GM18526 (cell line): ENCODE measurements around the gene DUSP22.

ENCODE experiments used
- POLR2A ChIP-seq: IDR thresholded peaks from 3 replicates; pipeline ENCODE4 v1.6.1; 2011; ENCODE audit not compliant: insufficient read length; ENCODE audit errors: extremely low read depth

Gene DUSP22

DNA sequence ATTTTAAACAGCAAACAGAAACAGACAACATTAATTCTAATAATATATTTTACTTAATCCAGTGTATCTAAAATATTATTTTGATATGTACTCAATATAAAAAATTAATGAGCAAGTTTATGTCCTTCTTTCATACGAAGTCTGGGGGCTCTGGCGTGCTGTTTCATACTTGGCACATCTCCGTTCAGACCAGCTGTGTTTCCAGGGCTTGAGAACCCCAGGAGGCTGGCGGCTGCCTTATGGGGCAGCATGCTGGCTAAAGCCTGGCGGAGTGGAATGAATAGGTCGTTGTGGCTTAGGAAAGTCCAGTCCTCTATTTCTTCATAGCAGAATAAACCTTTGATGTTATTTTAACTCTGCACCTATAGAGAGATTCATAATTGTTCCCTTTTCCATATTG is 43.3 kb downstream of the DUSP22 start:
- no peak for TF ChIP-seq POLR2A

DNA sequence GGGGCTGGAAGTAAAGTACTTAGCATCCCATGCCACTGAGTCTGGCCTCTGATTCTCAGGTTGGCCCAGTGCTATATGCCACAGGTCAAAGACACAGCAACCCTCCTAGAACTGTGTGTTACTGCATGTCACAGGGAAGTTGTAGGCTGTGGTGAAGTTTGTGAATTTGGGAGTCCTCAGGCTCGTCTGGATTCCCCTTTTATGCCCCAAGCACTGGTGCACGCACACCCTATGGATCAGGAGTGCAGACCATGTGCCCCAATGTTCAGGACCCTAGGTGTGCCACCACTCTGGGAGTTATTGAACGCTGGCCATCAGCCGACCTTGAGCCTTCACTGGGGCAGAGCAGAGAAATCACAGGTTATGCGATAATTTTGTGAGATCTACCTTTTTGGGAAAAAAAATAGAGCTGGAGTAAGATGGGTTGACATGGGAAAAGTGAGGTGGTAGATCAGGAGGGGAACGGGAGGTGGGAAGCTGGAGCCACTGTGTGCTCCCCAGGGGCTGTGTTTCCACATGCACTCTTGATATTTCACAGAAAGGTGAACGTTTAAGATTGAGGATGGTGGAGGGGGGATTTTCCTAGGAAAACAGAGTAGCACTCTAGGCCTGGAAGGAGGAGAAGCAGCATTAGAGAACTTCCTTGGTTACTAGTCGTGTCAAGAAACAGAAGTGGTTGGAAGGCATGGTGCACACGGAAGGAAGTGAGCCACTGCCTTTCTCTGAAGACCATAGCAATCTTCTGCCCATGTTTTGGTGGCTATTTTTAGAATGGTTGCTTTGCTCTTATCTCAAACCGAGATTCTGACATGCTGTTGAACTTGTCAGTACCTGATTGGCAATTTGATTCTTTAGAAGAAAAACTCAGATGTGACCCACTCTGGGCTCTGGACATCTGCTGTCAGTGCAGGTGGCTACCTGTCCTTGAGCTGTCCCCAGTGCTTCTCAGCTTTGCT is 44.1 kb downstream of the DUSP22 start:
- TF ChIP-seq POLR2A: no peak

DNA sequence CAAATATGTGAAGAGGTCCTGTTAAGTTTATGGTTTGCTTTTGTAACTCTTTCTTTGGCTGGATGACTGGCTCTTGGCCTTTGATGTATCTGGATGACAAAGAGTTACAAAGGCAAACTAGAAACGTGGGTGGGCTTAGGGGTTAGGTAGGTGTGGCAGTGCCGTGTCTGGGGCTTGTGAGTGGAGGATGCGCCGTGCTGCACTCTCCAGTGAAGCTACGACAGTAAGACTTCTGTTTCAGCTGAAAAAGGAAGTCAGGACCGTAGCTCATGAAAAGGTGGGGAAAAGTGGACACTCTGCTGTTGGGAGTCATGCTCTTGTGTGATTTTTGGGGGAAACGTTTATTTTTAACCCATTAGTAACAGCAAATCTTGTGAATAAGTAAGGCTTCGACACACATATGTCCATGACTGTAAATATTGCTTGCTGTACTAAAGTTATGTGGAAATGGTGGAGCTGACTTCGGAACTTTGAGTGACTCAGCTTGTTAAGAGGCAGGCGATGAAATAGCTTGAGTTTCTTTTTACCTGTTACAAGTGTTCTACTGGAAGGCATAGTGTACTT is 45.6 kb downstream of the DUSP22 start:
- no peak for TF ChIP-seq POLR2A

DNA sequence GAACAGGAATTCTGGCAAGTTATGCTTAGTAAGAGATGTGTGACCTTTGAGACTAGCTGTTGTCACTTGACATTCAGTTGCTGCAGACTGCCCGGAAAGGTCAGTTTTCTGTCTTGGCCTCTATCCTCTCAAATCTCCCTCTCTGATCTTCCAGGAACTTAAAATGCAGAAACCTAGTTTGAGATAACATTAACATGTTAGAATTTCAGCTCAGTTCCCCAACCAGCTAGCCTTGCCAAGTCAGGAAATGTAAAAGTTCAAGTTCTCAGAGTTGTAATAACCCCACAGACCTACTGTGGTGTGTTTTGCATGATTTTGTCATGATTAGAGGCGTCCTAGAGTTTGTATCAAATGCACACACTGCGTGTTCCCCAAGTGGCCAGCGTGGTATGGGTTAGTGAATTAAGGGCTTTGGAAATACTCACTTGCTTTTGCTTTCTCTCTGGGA is 46.6 kb downstream of the DUSP22 start:
- TF ChIP-seq POLR2A: no peak

DNA sequence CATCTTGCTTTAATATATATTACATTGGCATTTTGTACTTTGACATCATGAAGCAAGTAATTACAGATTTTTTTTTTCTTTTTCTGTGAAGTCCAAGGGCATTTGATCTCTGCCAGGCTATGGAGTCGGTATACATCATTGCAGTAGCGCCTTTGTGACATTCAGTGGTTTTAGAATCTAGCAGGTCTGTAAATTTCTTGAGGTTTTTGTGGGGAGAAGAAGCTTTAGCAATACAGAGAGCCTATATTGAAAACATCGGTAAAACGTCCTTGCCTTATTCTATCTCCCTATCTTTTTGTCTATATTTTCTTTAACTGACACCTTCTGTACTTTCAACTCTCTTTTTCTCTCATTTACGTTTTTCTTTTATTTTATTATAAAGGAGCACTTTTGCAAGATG is 47.2 kb downstream of the DUSP22 start:
- no peak for TF ChIP-seq POLR2A

DNA sequence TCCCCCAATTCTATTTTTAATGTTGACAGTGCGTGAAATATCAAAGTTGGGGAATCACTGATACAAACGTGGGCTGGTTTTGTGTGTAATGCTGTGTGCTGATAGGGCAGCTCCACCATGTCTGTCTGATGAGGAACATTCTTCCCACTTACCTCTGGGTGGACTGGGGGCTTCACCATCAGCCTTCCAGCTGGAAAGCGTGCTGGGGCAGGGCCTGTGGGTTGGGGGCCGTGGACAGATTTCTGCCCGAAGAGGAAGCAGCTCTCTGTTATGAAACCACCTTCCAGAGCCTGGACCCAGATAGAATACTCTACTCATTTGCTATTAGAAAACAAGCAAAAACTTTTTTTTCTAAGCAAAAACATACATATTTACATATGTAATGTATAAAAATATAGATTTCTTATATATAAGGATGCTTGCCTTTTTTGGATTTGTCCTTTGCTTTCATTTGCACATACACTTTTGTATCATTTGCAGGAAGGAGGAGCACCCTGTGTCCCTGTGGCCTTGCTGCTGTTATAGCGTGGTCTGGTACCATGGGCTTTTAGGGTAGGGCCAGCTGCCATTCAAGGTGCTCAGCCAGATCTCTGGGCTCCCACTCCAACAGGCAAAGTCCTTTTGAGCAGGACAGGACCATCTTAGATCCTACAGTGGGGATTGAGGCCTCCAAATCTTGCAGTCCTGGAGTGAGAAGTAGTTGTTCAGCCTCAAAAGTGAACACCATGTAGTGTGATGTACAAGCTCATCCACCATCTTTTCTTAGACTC is 48.1 kb downstream of the DUSP22 start:
- no peak for TF ChIP-seq POLR2A

DNA sequence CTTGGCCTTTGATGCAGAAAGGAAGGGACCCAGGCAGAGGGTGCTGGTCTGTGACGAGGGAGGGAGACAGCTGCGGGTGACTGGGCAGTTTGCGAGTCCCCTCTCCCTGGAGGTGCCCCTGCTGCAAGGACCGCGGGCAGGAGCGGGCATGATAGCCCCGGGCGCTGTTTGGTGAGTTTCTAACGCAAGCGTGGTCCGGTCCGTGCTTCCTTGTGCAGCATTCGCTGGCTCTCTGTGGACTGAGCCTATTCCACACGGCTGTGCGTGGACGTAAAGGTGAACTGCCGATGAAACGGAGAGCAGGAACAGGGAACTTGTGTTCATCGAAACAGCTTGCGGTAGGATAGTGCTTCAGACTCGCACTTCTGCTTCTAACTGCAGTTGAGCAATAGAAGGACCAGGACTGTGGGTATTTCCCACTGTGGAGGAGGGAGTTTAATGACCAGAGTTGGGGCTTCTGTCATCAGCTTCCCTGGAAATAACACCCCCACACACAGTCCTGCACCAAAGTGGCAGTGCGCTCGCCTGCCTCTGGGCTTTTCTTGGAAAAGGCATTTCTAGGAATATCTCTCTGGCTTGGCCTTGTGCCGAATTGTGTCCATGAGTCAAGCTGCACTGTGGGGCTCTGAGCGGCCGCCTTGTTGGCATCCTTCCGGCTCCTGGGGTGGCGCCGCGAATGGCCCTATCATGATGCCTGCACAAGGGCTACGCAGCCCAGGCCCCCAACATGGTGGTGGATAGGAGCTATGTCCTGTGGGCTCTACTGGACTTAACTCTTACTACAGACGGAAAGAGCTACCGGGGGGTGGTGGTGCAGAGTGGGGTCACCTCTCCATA is 48.9 kb downstream of the DUSP22 start:
- TF ChIP-seq POLR2A: no peak

DNA sequence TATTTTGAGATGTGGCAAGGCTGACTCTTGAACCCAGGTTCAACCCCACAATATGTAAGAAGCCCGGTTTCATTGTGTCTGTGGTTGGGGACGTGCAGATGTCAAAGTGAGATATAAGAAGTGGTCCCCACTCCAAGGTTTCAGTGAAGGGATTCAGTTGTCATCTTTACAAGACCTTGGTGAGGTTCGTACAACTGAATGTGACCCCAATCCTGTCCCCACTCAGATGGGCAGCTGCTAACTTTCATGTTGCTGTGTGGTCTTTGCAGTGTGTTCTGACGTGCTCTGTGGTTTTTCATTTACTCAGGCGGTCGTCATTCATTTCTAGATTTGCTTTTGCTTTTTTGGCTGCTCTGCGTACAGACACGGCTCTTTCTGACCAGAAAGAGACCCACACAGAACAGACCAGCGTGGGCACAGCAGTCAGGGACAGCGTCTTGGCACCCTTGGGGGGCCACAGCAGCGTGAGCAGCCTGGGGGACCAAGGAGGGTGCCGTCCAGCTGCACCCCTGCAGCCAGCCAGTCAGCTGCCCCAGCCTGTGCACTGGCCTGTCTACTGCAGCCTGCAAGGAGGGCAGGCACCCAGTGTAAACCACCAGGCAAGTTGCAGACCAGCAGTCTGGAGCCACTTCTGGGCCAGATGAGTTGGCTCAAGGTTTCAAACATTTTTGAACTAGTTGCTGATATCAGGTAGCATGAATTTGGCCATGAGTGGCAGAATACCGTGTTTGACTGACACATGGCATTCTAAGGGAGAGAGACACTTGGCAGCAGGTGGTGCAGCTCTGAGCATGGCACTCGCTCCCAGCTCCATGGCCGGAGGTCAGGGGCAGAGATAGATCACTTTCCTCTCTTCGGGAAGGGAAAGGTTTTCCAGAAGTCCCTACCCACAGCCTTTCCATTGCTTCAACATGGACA is 49.9 kb downstream of the DUSP22 start:
- TF ChIP-seq POLR2A: no peak

DNA sequence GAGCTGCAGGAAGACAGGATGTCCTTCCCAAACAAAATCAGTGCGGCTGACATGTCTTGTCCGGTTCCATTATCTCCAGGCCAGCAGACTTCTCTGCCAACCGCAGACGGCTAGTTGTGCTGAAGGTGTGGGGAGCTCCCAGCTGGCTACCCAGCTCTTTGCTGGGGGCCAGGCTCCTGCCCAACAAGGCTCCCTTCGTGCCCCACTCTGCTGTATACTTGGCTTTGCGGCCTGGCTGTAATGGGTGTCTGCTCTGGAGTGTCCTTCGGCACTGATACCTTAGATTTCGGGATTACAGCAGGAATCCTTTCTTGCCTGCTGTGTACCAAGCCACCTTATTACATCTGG is 50.5 kb downstream of the DUSP22 start:
- TF ChIP-seq POLR2A: no peak

DNA sequence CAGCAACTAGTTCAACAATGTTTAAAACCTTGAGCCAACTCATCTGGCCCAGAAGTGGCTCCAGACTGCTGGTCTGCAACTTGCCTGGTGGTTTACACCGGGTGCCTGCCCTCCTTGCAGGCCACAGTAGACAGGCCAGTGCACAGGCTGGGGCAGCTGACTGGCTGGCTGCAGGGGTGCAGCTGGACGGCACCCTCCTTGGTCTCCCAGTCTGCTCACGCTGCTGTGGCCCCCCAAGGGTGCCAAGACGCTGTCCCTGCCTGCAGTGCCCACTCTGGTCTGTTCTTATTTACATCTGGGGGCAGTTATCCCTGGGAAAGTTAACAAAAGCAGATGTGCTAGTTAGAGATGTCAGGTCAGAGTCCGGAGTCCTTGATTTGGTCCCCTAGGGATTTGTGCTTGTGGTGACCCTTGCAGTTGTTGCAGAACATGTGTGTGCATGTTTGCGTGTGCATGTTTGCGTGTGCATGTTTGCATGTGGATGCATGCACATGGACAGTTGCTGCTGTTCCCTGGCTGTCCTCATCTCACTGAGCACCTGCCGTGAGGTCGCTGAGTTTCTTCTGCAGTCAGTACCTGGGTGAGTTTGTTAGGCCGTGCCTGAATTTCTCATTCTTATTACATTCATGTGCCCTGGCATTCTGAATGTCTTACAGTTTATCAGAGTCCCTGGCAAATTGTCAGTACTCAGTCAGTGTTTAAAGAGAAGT is 51.1 kb downstream of the DUSP22 start:
- no peak for TF ChIP-seq POLR2A

DNA sequence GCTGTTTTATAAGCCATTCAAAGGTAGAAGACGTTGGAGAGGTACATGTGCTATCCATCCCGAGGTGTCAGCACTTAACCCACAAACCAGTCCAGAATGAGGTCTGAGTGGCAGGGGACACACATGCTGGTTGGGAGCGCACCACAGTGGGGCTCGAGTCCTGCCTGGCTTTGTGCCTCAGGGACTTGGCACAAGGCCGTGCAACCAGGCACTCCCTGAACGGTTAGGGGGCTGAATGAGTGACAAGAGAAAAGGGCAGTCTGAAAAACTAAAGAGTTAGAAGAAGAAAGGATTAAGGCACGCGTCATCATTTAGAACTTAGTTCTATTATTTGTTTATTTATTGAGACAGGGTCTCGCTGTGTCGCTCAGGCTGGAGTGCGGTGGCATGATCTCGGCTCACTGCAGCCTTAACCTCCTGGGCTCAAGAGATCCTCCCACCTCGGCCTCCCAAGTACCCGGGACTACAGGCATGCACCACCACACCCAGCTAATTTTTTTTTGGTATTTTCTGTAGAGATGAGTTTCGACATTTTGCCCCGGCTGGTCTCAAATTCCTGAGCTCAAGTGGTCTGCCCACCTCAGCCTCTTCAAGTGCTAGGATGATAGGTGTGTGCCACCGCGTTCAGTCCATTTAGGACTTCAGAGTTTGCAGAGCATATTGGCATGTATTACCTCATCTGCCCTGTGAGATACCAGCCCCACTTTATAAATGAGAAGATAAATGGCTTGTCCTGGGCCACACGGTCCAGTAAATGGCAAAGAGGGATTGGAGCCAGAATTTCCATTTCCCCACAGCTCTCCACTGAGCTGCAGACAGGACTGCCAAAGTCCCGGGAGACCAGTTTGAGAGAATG is 51.9 kb downstream of the DUSP22 start:
- no peak for TF ChIP-seq POLR2A

DNA sequence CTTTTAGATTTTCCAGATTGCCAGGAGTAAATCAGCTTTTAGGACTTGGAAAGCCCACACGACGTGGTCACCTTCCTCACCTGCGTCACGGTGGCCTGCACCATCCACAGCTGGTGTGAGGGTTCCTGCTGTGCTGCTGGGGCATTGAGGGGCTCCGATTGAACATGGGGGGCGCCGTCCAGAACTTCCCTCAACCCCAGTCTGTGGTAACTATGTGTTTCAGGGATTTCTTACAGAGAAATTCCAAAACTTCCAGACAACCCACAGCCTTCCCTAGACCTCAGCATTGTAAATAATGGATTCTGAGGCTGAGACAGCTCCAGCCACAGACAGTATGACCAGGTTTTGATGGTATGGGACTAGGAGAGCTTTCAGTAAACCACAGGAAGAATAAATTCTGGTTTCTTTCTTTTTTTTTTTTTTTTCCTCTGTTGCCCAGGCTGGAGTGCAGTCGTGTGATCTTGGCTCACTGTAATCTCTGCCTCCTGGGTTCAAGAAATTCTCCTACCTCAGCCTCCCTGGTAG is 52.6 kb downstream of the DUSP22 start:
- no peak for TF ChIP-seq POLR2A
